T-helper 17 cell (primary cell): ENCODE results near the gene CACUL1. TPM values are rescaled to one million over a fixed set of nuclear protein-coding genes. Genes with fewer than 3 reads are reported as not detected.
A peak's percentile ranks its signal among the peaks of the same experiment; 100 is the strongest.
"Not testable (repeated sequence)": the region's sequence is repeated elsewhere in the genome, so short reads cannot be mapped to it uniquely, and the experiment has no call there.

Source experiments
- ATAC-seq: fragments of 150-1000 bp; cut with Tn5 transposase; 2 replicates; pipeline ENCODE4 v1.10.0; 2021; ENCODE audit warnings: mild to moderate bottlenecking, moderate library complexity
- DNase-seq, 3 donors: peaks; one replicate each; pipeline versions ENCODE4 v3.0.0 to v3.0.0-alpha.2; 2020 to 2021
- H3K9me3 ChIP-seq: one replicate; pipeline ENCODE4 v1.7.0; 2013; ENCODE audit warnings: low read length, mild to moderate bottlenecking; ENCODE audit not compliant: control insufficient read depth, poor library complexity, severe bottlenecking
- H3K27ac Mint-ChIP-seq: one replicate; pipeline ENCODE4 v1.8.0; 2022; ENCODE audit warnings: mild to moderate bottlenecking, moderate library complexity, mixed read lengths
- H3K27me3 Mint-ChIP-seq: one replicate; pipeline ENCODE4 v1.8.0; 2022; ENCODE audit warnings: mixed read lengths
- H3K36me3 Mint-ChIP-seq: one replicate; pipeline ENCODE4 v1.8.0; 2022; ENCODE audit warnings: low read depth, mixed read lengths
- H3K4me1 Mint-ChIP-seq: one replicate; pipeline ENCODE4 v1.8.0; 2022; ENCODE audit warnings: mild to moderate bottlenecking, mixed read lengths
- H3K4me3 Mint-ChIP-seq: one replicate; pipeline ENCODE4 v1.8.0; 2022; ENCODE audit warnings: mild to moderate bottlenecking, moderate library complexity, mixed read lengths
- total RNA-seq, 4 donors: library from RNA in 2 of 4; stranded (reverse) in 2 of 4; gene quantifications; one replicate each; pipeline ENCODE4 v1.2.3 and lab custom pipeline; 2022 to 2026

The CACUL1 gene
- total RNA-seq, 2 donors from 2014 or later: 30.3 to 32.0 TPM

GRCh38 chr10:118663176-118663575, 91.6 kb downstream of the CACUL1 start:
- no peak overlapping the region for H3K4me3 Mint-ChIP-seq
- peaks cover 40% of the 10 kb centered on the region for H3K4me1 Mint-ChIP-seq
- no peaks in the 10 kb centered on the region for H3K36me3 Mint-ChIP-seq
- no peaks in the 10 kb centered on the region for H3K9me3 ChIP-seq
- H3K27ac Mint-ChIP-seq: no peak overlapping the region
- DNase-seq (no peak), ATAC-seq (no peak)
- no peaks in the 10 kb centered on the region for H3K27me3 Mint-ChIP-seq

DNA sequence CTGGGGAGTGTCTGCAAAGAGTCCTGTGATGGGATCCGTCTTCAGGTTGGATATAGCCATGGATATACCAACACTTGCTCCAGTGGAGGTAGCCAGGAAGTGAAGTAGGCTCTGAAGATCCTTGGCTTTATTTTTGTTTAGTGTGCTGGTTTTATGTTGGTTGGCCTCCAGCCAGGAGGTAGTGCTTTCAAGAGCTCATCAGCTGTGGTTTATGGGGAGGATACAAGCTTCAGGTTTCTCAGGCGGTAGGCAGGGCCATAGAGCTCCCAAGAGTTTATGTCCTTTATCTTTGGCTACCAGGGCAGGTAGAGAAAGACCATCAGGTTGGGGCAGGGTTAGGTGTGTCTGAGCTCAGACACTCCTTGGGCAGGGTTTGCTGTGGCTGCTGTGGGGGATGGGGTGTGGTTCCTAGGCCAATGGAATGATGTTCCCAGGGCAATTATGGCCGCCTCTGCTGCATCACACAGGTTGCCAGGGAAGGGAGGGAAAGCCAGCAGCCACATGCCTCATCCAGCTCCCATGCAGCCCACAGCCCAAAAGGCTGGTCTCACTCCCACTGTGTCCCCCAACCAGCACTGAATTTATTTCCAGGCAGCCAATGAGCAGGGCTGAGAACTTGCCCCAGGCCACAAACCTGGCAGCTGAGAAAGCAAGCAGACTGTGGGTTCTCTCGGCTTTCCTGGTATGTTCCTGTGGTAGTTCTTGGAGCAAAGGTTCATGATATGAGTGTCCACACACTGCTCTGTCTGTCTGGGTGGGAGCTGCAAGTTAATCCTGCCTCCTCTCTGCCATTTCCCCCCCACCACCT, 92.3 kb downstream of the CACUL1 start:
- Mint-ChIP-seq H3K4me1 (peaks cover 46% of the 10 kb centered on the region), H3K27me3 (no peaks in the 10 kb centered on the region), H3K4me3 (peak overlapping the region; percentile 41), H3K36me3 (no peaks in the 10 kb centered on the region), H3K27ac (no peak overlapping the region)
- H3K9me3 ChIP-seq: no peaks in the 10 kb centered on the region
- ATAC-seq (peak; percentile 59), DNase-seq (no peak)

- Mint-ChIP-seq H3K27ac (peak overlapping the region; percentile 27), H3K36me3 (no peaks in the 10 kb centered on the region), H3K4me3 (peak overlapping the region; percentile 57), H3K27me3 (no peaks in the 10 kb centered on the region), H3K4me1 (peaks cover 42% of the 10 kb centered on the region)
- no peaks in the 10 kb centered on the region for H3K9me3 ChIP-seq
- ATAC-seq: no peak
- no peak for DNase-seq
Observed at GRCh38 chr10:118658762-118659161, 96.0 kb downstream of the CACUL1 start.

DNA sequence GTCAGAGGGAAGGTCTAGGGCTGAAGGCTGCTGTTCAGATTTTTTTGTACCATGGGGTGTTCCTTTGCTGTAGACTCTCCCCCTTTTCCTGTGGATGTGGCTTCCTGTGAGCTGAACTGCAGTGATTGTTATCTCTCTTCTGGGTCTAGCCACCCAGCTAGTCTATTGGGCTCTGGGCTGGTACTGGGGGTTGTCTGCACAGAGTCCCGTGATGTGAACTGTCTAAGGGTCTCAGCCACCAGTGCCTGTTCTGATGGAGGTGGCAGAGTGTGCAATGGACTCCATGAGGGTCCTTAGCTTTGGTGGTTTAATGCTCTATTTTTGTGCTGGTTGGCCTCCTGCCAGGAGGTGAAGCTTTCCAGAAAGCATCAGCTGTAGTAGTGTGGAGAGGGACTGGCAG, 96.6 kb downstream of the CACUL1 start:
- not testable (repeated sequence) for H3K27me3 Mint-ChIP-seq, DNase-seq, H3K9me3 ChIP-seq, H3K36me3 Mint-ChIP-seq
- peaks cover 37% of the 10 kb centered on the region for H3K4me1 Mint-ChIP-seq
- peak; percentile 39 for ATAC-seq
- H3K27ac Mint-ChIP-seq: peak overlapping the region; percentile 27
- H3K4me3 Mint-ChIP-seq: peak overlapping the region; percentile 70

DNA sequence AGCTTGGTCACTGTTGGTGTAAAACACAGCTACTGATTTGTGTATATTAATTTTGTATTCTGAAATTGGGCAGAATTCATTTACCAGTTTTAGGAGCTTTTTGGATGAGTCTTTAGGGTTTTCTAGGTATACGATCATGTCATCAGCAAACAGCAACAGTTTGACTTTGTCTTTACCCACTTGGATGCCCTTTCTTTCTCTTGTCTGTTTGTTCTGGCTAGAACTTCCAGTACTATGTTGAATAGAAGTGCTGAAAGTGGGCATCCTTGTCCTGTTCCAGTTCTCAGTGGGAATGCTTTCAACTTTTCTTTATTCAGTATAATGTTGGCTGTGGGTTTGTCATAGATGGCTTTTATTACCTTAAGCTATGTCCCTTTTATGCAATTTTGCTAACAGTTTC, 109.5 kb downstream of the CACUL1 start:
- not testable (repeated sequence) for ATAC-seq, H3K27me3 Mint-ChIP-seq, H3K9me3 ChIP-seq, DNase-seq, H3K27ac Mint-ChIP-seq, H3K36me3 Mint-ChIP-seq, H3K4me1 Mint-ChIP-seq, H3K4me3 Mint-ChIP-seq

DNA sequence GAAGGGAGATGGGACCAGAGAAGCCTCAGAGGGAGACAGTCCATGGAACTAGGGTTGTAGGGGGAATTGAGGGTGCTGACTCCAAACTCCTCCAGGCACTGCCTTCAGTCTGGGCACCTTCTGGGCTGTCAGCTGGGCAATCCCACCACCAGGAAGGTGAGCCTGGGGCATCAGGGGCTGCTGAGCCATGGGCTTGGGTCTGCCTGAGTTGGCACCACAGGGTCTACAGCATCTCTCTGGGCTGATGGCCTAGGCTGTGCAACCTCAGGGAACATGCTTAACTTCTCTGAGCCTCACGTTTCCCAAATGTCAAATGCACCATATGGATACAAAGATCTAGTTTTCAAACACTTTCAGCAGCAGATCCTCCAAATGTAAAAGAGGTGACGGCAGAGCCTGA, 112.5 kb downstream of the CACUL1 start:
- no peak overlapping the region for H3K4me3 Mint-ChIP-seq
- H3K9me3 ChIP-seq: no peaks in the 10 kb centered on the region
- no peak for DNase-seq
- H3K27ac Mint-ChIP-seq: no peak overlapping the region
- H3K36me3 Mint-ChIP-seq: no peaks in the 10 kb centered on the region
- peaks cover 5% of the 10 kb centered on the region for H3K4me1 Mint-ChIP-seq
- no peaks in the 10 kb centered on the region for H3K27me3 Mint-ChIP-seq
- ATAC-seq: no peak

- no peaks in the 10 kb centered on the region for H3K27me3 Mint-ChIP-seq
- peaks cover 8% of the 10 kb centered on the region for H3K4me1 Mint-ChIP-seq
- no peaks in the 10 kb centered on the region for H3K36me3 Mint-ChIP-seq
- DNase-seq (no peak), ATAC-seq (no peak)
- H3K4me3 Mint-ChIP-seq: no peak overlapping the region
- H3K9me3 ChIP-seq: no peaks in the 10 kb centered on the region
- H3K27ac Mint-ChIP-seq: no peak overlapping the region
Observed at GRCh38 chr10:118638680-118639079, 116.1 kb downstream of the CACUL1 start.

GRCh38 chr10:118635674-118636402, 118.9 kb downstream of the CACUL1 start:
- no peak overlapping the region for H3K4me3 Mint-ChIP-seq
- DNase-seq: no peak
- H3K9me3 ChIP-seq: no peaks in the 10 kb centered on the region
- ATAC-seq: no peak
- H3K4me1 Mint-ChIP-seq: peaks cover 6% of the 10 kb centered on the region
- no peak overlapping the region for H3K27ac Mint-ChIP-seq
- no peaks in the 10 kb centered on the region for H3K36me3 Mint-ChIP-seq
- peaks cover 9% of the 10 kb centered on the region for H3K27me3 Mint-ChIP-seq

GRCh38 chr10:118633786-118634185, 121.0 kb downstream of the CACUL1 start:
- H3K27me3 Mint-ChIP-seq: peaks cover 22% of the 10 kb centered on the region
- no peak for ATAC-seq
- H3K4me1 Mint-ChIP-seq: peaks cover 6% of the 10 kb centered on the region

DNA sequence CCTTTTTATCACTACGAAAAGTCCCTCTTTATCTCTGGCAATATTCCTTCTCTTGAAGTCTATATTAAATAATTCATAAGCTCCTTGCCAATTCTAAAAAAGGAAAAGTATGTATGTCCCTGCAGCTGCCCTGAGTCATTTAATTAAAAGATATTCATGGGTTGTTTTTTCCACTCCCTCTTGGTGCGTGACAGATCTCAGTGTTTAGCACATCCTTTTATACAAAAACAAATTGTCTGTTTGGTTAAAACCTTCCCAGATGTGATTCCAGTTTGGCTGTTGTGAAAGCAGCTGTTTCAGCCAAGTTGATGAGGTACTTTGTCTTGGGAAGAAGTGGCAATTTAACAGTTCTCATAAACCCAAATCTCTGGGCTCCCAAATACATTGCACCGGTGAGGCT, 125.6 kb downstream of the CACUL1 start:
- peaks cover 2% of the 10 kb centered on the region for H3K36me3 Mint-ChIP-seq
- H3K4me3 Mint-ChIP-seq: no peak overlapping the region
- ATAC-seq (no peak), DNase-seq (no peak)
- H3K9me3 ChIP-seq: no peaks in the 10 kb centered on the region
- H3K4me1 Mint-ChIP-seq: peaks cover 2% of the 10 kb centered on the region
- no peak overlapping the region for H3K27ac Mint-ChIP-seq
- H3K27me3 Mint-ChIP-seq: peaks cover 46% of the 10 kb centered on the region

More at GRCh38 chr10:118633786-118634185, 121.0 kb downstream of the CACUL1 start:
- no peak overlapping the region for H3K27ac Mint-ChIP-seq
- H3K9me3 ChIP-seq: no peaks in the 10 kb centered on the region
- peaks cover 2% of the 10 kb centered on the region for H3K36me3 Mint-ChIP-seq
- no peak for DNase-seq
- H3K4me3 Mint-ChIP-seq: no peak overlapping the region

DNA sequence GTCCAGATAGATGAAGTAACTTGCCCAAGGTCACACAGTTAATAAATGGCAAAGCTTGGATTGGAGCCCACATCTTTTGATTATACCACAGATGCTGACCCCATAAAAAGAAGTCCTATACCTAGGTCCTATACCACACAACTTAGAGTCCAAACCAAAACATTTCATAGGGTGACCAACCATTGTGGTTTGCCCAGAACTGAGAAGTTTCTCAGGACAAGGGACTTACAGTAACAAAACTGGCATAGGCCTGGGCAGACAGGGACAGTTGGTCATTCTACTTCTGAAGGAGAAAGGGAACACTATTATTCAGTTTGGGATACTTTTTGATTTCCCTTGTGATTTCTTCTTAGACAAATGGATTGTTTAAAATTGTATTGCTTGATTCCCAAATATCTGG, 126.4 kb downstream of the CACUL1 start:
- no peak for ATAC-seq
- no peak overlapping the region for H3K27ac Mint-ChIP-seq

DNA sequence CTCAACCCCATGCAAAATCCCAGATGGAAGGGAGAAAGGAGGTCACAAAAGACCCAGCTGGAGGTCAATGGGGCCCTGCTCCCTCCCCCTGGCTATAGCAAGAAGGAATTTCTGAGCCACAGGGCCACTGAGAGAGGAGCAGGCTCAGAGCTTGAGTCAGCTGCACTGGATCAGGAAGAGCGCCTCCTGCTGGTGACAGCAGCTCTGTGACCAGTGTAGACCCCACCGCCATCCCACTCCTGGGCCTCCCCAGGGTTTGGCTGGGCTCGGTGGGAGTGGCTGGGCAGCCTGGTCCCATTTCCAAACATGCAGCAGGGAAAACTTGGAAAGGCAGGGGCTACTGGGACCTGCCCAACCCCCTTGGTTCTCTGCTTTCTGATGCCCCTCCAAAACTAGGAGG, 127.8 kb downstream of the CACUL1 start:
- no peak overlapping the region for H3K27ac Mint-ChIP-seq
- no peak for ATAC-seq
- no peak for DNase-seq
- peaks cover 3% of the 10 kb centered on the region for H3K4me1 Mint-ChIP-seq
- no peak overlapping the region for H3K4me3 Mint-ChIP-seq
- H3K36me3 Mint-ChIP-seq: peaks cover 2% of the 10 kb centered on the region
- no peaks in the 10 kb centered on the region for H3K9me3 ChIP-seq
- H3K27me3 Mint-ChIP-seq: peaks cover 46% of the 10 kb centered on the region

More for the DNA sequence above, 126.4 kb downstream of the CACUL1 start:
- H3K4me3 Mint-ChIP-seq: no peak overlapping the region
- H3K9me3 ChIP-seq: no peaks in the 10 kb centered on the region
- peaks cover 2% of the 10 kb centered on the region for H3K36me3 Mint-ChIP-seq
- DNase-seq: no peak
- peaks cover 2% of the 10 kb centered on the region for H3K4me1 Mint-ChIP-seq
- peaks cover 54% of the 10 kb centered on the region for H3K27me3 Mint-ChIP-seq
